Stimulated activated CD8-positive, alpha-beta memory T cell treated with anti-CD3 and anti-CD28 coated beads, Interleukin-12 subunit alpha, Interleukin-12 subunit beta, amount 100 ng/mL, for 24 hours (primary cell): Measurements from ENCODE around the gene SRR.

Source experiments
- DNase-seq: peaks from one replicate; pipeline ENCODE4 v3.0.0-alpha.2; 2020; ENCODE audit errors: extremely low read depth

The SRR gene

GRCh38 chr17:2372180-2372579, 68.4 kb downstream of the SRR start:
- no peak for DNase-seq

GRCh38 chr17:2372681-2373080, 68.9 kb downstream of the SRR start:
- no peak for DNase-seq

DNA sequence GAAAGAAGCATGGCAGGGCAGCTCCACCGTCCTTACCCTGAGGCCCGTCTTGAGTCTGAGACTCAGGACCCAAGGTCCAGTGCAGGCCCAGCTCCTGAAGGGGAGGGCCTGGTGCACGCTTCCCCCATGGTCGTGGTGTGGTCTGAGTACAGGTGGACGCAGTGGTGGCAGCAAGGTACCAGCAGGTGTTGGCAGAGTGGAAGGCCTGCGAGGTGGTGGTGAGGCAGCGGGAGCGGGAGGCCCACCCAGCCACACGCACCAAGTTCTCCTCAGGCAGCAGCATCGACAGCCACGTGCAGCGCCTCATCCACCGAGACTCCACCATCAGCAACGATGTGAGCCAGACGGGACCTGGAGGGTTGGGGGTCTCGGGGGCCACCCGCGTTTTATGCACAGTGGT, 69.4 kb downstream of the SRR start:
- DNase-seq, result no peak
